H1 (cell line): ENCODE data around the gene EXD3. TPM values are rescaled to one million over a fixed set of nuclear protein-coding genes. Genes with fewer than 3 reads are reported as not detected.

Experiments used
- CTCF ChIA-PET: fragments of 300-600 bp; sonication (Branson Sonifier 250); formaldehyde crosslinking; loops from one replicate; lab custom pipeline; 2021; ENCODE audit not compliant: partially characterized antibody; lab: Charles Lee
- POLR2A ChIA-PET: fragments of 300-600 bp; sonication (Branson Sonifier 250); formaldehyde crosslinking; loops from one replicate; lab custom pipeline; 2021; ENCODE audit warnings: inconsistent platforms; ENCODE audit not compliant: partially characterized antibody; lab: Charles Lee
- DNase-seq, 2 experiments: peaks; one replicate each; pipeline versions ENCODE4 v3.0.0 to v3.0.0-alpha.2; 2010 to 2022; ENCODE audit warnings: low spot score in 2 of 2, low read depth in 1 of 2, mixed read lengths in 1 of 2
- FAIRE-seq: peaks from 2 replicates; lab custom pipeline; 2011; peaks lifted over from hg19 to GRCh38; lab: Jason Lieb, UNC
- H2AFZ ChIP-seq: 2 replicates; pipeline ENCODE4 v1.8.1; 2012; ENCODE audit warnings: low read length, inconsistent platforms
- H2AK5ac ChIP-seq: 2 replicates; pipeline ENCODE4 v1.6.1; 2013; ENCODE audit warnings: low read depth, low read length
- H2BK120ac ChIP-seq: replicated peaks from 2 replicates; pipeline ENCODE3; 2013; ENCODE audit warnings: low read depth, low read length, inconsistent platforms
- H2BK12ac ChIP-seq: 2 replicates; pipeline ENCODE4 v1.6.1; 2013; ENCODE audit warnings: low read depth, low read length
- H2BK15ac ChIP-seq: 2 replicates; pipeline ENCODE4 v1.6.1; 2013; ENCODE audit warnings: low read length
- H2BK20ac ChIP-seq: 2 replicates; pipeline ENCODE4 v1.6.1; 2013; ENCODE audit warnings: low read length
- H2BK5ac ChIP-seq: 2 replicates; pipeline ENCODE4 v1.6.1; 2013; ENCODE audit warnings: low read depth, low read length
- H3K14ac ChIP-seq: 2 replicates; pipeline ENCODE4 v1.6.1; 2013; ENCODE audit warnings: inconsistent platforms; ENCODE audit not compliant: insufficient read length
- H3K18ac ChIP-seq: 2 replicates; pipeline ENCODE4 v1.6.1; 2013; ENCODE audit warnings: low read length; ENCODE audit errors: extremely low read depth
- H3K23ac ChIP-seq: 2 replicates; pipeline ENCODE4 v1.6.1; 2013; ENCODE audit warnings: inconsistent platforms; ENCODE audit not compliant: insufficient read length
- H3K23me2 ChIP-seq: 2 replicates; pipeline ENCODE4 v1.6.1; 2013; ENCODE audit warnings: low read depth, low read length
- H3K27ac ChIP-seq: 2 replicates; pipeline ENCODE4 v1.6.1; 2011; ENCODE audit warnings: low read depth, low read length, inconsistent platforms
- H3K27me3 ChIP-seq, 4 experiments: replicated peaks in 1 of 4; 1 replicate in 1 of 4; 2 replicates in 3 of 4; pipeline versions ENCODE4 v1.6.1 to v1.8.1; 2011 to 2013; ENCODE audit warnings: low read length in 3 of 4, mild to moderate bottlenecking in 3 of 4, inconsistent platforms in 2 of 4, mixed read lengths in 2 of 4, moderate library complexity in 1 of 4; ENCODE audit not compliant: control insufficient read depth in 3 of 4, insufficient read depth in 3 of 4; ENCODE audit errors: extremely low read depth in 1 of 4
- H3K36me3 ChIP-seq, 4 experiments: 2 replicates each; pipeline versions ENCODE4 v1.6.1 to v1.8.1; 2011 to 2013; ENCODE audit warnings: mild to moderate bottlenecking in 4 of 4, low read length in 3 of 4, moderate library complexity in 2 of 4, control low read depth in 1 of 4, inconsistent platforms in 1 of 4; ENCODE audit not compliant: insufficient read depth in 4 of 4, control insufficient read depth in 2 of 4
- H3K4ac ChIP-seq: replicated peaks from 2 replicates; pipeline ENCODE3; 2013; ENCODE audit warnings: low read length, low read depth, mixed read lengths, inconsistent platforms; ENCODE audit not compliant: insufficient read length
- H3K4me1 ChIP-seq, 4 experiments: replicated peaks in 1 of 4; 1 replicate in 1 of 4; 2 replicates in 3 of 4; pipeline versions ENCODE4 v1.6.1 to v1.8.1; 2011 to 2013; ENCODE audit warnings: low read length in 3 of 4, inconsistent platforms in 2 of 4, mixed read lengths in 1 of 4; ENCODE audit not compliant: insufficient read depth in 4 of 4, control insufficient read depth in 3 of 4
- H3K4me2 ChIP-seq, 2 experiments: 2 replicates each; pipeline versions ENCODE4 v1.6.1 to v1.8.1; 2011 to 2013; ENCODE audit warnings: low read depth in 2 of 2, low read length in 2 of 2, control low read depth in 1 of 2, inconsistent platforms in 1 of 2, mild to moderate bottlenecking in 1 of 2; ENCODE audit not compliant: insufficient read depth in 1 of 2
- H3K4me3 ChIP-seq, 4 experiments: fragments of 200-600, 300-600 bp in 1 of 4; sonication (generic), shearing (Covaris generic), sonication (Bioruptor Twin) in 1 of 4; 2 replicates each; pipeline versions ENCODE4 v1.5.1 to v1.8.1; 2011 to 2016; ENCODE audit warnings: low read length in 4 of 4, low read depth in 3 of 4, control low read depth in 2 of 4, inconsistent platforms in 2 of 4, mild to moderate bottlenecking in 2 of 4, mixed read lengths in 1 of 4, moderate library complexity in 1 of 4; ENCODE audit not compliant: insufficient read depth in 2 of 4; ENCODE audit errors: extremely low read depth in 1 of 4
- H3K56ac ChIP-seq: replicated peaks from 2 replicates; pipeline ENCODE3; 2013; ENCODE audit warnings: low read depth, mild to moderate bottlenecking, mixed read lengths, low read length, inconsistent platforms; ENCODE audit not compliant: insufficient read length
- H3K79me1 ChIP-seq: 2 replicates; pipeline ENCODE4 v1.6.1; 2013; ENCODE audit warnings: low read depth, low read length, control low read depth
- H3K79me2 ChIP-seq, 2 experiments: 2 replicates each; pipeline versions ENCODE4 v1.6.1 to v1.8.1; 2012 to 2013; ENCODE audit warnings: low read length in 2 of 2, mild to moderate bottlenecking in 2 of 2, inconsistent platforms in 1 of 2; ENCODE audit not compliant: insufficient read depth in 2 of 2, control insufficient read depth in 1 of 2
- H3K9ac ChIP-seq, 4 experiments: replicated peaks in 1 of 4; 1 replicate in 1 of 4; 2 replicates in 3 of 4; pipeline versions ENCODE4 v1.6.1 to v1.8.1; 2011 to 2013; ENCODE audit warnings: low read depth in 3 of 4, low read length in 3 of 4, control low read depth in 2 of 4, mild to moderate bottlenecking in 2 of 4, moderate library complexity in 2 of 4, inconsistent platforms in 1 of 4; ENCODE audit errors: extremely low read depth in 1 of 4
- H3K9me3 ChIP-seq, 2 experiments: 2 replicates each; pipeline versions ENCODE4 v1.6.1 to v1.8.1; 2012 to 2013; ENCODE audit warnings: mild to moderate bottlenecking in 2 of 2, moderate library complexity in 2 of 2, control low read depth in 1 of 2, inconsistent platforms in 1 of 2, low read depth in 1 of 2, low read length in 1 of 2, mixed read lengths in 1 of 2; ENCODE audit not compliant: insufficient read depth in 2 of 2
- H4K20me1 ChIP-seq, 2 experiments: replicated peaks in 1 of 2; 2 replicates each; pipeline versions ENCODE3 to v1.8.1; 2011 to 2013; ENCODE audit warnings: inconsistent platforms in 2 of 2, low read length in 2 of 2, mild to moderate bottlenecking in 1 of 2; ENCODE audit not compliant: insufficient read depth in 2 of 2, control insufficient read depth in 1 of 2
- H4K5ac ChIP-seq: 2 replicates; pipeline ENCODE4 v1.6.1; 2013; ENCODE audit warnings: low read length, low read depth, mixed read lengths, inconsistent platforms; ENCODE audit not compliant: insufficient read length
- H4K8ac ChIP-seq: 2 replicates; pipeline ENCODE4 v1.8.0; 2013; ENCODE audit warnings: mild to moderate bottlenecking, moderate library complexity, low read length, inconsistent platforms; ENCODE audit not compliant: insufficient read depth; ENCODE audit errors: extremely low read depth
- H4K91ac ChIP-seq: replicated peaks from 2 replicates; pipeline ENCODE3; 2013; ENCODE audit warnings: low read length, mixed read lengths, inconsistent platforms; ENCODE audit not compliant: insufficient read length
- BACH1 ChIP-seq: IDR thresholded peaks from 2 replicates; pipeline ENCODE4 v1.6.1; 2012; ENCODE audit warnings: low read length, improper control_type of control experiment
- BRCA1 ChIP-seq: IDR thresholded peaks from 2 replicates; pipeline ENCODE4 v1.6.1; 2012; ENCODE audit warnings: low read depth, low read length, improper control_type of control experiment
- EGR1 ChIP-seq: IDR thresholded peaks from 2 replicates; pipeline ENCODE4 v1.6.1; 2011; ENCODE audit warnings: low read depth, low read length, borderline replicate concordance
- FOSL1 ChIP-seq: IDR thresholded peaks from 2 replicates; pipeline ENCODE4 v1.6.1; 2011; ENCODE audit warnings: mild to moderate bottlenecking, low read depth, low read length, moderate library complexity; ENCODE audit not compliant: insufficient read depth
- JUN ChIP-seq: IDR thresholded peaks from 2 replicates; pipeline ENCODE4 v1.6.1; 2011; ENCODE audit warnings: low read depth, mild to moderate bottlenecking, improper control_type of control experiment, low read length
- JUND ChIP-seq: IDR thresholded peaks from 2 replicates; pipeline ENCODE4 v1.6.1; 2011; ENCODE audit warnings: mild to moderate bottlenecking, improper control_type of control experiment, low read length
- KDM5A ChIP-seq: fragments of 200-600 bp; IDR thresholded peaks from 2 replicates; pipeline ENCODE4 v1.7.1; 2012; ENCODE audit warnings: mild to moderate bottlenecking, low read length, inconsistent platforms, mixed read lengths
- WGBS, 2 experiments: shearing (Covaris generic) in 1 of 2; methylation state at CpG; one replicate each; pipeline versions ENCODE4 v1.1.6 to v1.1.7; 2013 to 2015; ENCODE audit warnings: low lambda C conversion rate in 2 of 2, mixed read lengths in 2 of 2, inconsistent platforms in 1 of 2, low coverage in 1 of 2, missing lambda C conversion rate in 1 of 2; ENCODE audit not compliant: insufficient replicate concordance in 2 of 2, insufficient coverage in 1 of 2, insufficient read length in 1 of 2; ENCODE audit errors: extremely low coverage in 1 of 2, missing lambda C conversion rate in 1 of 2; 5-methylcytosine and 5-hydroxymethylcytosine counted together
- polyA plus RNA-seq, 7 experiments: library from polyadenylated mRNA; depleted of rRNA in 3 of 7; stranded (reverse) in 5 of 7; unstranded in 2 of 7; fragments of >200 nt in 5 of 7; fragments of 200-250 nt in 2 of 7; gene quantifications; 1 replicate in 5 of 7; 2 replicates in 1 of 7; 4 replicates in 1 of 7; pipeline versions ENCODE4 v1.2.1 to v1.2.3, GENCODE V29; 2011 to 2013; ENCODE audit warnings: missing spikeins in 2 of 7, mixed read lengths in 2 of 7
- total RNA-seq: library from RNA; stranded (reverse); fragmentation: NEBNext Ultra II Directional; extraction: Animal tissue kit (Norgen Biotek cat#: 25700); gene quantifications from 2 replicates; pipeline ENCODE4 v1.2.1, GENCODE V29; 2021
- TF ChIP-seq, protein P1 (sequence below): IDR thresholded peaks from 2 replicates; pipeline ENCODE4 v1.6.1; 2012; ENCODE audit warnings: inconsistent platforms

EXD3 gene
- total and polyA plus RNA-seq, 2 of the 8 experiments (the other 6 are each of a cell fraction or from before 2014, with no cell fraction given) = 7.2 to 9.4 TPM

DNA sequence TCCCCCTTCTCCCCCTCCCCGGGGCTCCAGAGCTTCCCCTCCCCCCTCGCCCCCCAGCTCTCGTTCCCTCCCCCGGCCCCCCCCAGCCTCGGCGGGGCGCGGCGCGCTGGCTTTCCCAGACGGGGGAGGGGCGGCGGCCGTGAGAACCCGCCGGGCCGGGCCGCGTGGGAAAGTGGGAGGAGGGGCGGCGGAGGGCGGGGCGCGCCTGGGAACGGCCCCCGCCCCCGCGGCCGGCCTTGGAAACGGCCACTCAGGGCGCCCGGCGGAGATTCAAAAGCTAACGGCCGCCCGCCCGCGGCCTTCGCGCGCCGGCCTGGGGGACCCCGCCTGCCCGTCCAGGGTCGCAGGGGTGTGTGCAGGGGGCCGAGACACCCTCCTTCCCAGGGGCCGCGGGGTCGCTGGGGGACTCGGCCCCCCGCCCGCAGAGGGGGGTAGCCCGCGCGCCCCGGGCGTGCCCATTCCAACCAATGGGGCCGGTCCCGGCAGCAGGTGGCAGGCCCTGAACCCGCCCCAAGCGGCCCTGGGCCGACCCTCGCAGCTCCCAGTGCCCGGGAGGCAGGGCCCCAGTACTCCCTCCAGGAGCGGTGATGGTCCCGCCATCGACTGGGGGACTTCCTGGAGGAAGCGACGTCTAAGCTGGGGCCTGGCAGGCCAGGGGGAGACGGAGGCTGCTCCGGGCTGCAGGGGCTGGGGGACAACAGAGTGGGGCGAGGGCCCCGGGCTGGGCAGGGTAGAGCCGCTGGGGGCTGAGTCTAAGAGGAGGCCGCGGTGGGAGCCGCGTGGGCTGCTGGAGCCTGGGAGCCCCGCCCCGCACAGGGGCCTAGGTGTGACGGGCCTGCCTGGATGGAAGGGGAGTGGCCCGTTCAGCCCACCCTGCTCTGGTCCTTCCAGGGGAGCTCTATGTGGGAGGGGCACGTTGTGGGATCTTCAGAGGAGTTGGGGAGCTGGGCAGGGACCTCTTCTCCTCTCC is 106.7 kb downstream of the EXD3 start:
- Histone ChIP-seq H4K20me1 (no peaks in the 10 kb centered on the region), H3K79me1 (no peaks in the 10 kb centered on the region), H3K27me3 (peaks cover 0 to 4% (median 0%) of the 10 kb centered on the region in 4 experiments; a peak in 2 of 7 replicates), H3K4me2 (peak overlapping the region; percentile 26 to 57; a peak in 3 of 4 replicates), H3K9me3 (no peaks in the 10 kb centered on the region), H2AFZ (no peak overlapping the region), H3K14ac (no peak overlapping the region), H2BK15ac (peak overlapping the region; percentile 46; the same call in 1 of the 2 replicates), H2BK20ac (no peak overlapping the region), H3K79me2 (no peaks in the 10 kb centered on the region), H3K4me1 (peaks cover 0 to 32% (median 15%) of the 10 kb centered on the region in 4 experiments; a peak in 6 of 7 replicates), H4K8ac (peak overlapping the region; percentile 81), H3K56ac (no peak overlapping the region), H3K18ac (peak overlapping the region; percentile 87), H2AK5ac (no peak overlapping the region), H4K5ac (peak overlapping the region; percentile 37), H3K4me3 (peak overlapping the region; percentile 0 to 58 (median 12); a peak in 4 of 8 replicates), H3K4ac (peak overlapping the region; percentile 69), H2BK120ac (no peak overlapping the region), H3K36me3 (no peaks in the 10 kb centered on the region), H2BK12ac (no peak overlapping the region), H3K23ac (no peak overlapping the region), H3K9ac (no peak overlapping the region), H3K27ac (no peak overlapping the region), H2BK5ac (no peak overlapping the region), H3K23me2 (no peaks in the 10 kb centered on the region; the same call in 1 of the 2 replicates), H4K91ac (peak overlapping the region; percentile 89)
- 17% methylated on average over 8 of the region's 83 CpGs; no CpG with 5 or more reads in 1 of the 2 experiments for WGBS, 2 experiments
- ChIA-PET CTCF (interaction anchor here (1.1 to 5.7 kb wide), 6 partner anchors 13 to 128 kb away, joined by 3 to 55 read pairs (median 5); partner anchors contain the start of genes EXD3, NOXA1 and NRARP), POLR2A (interaction anchor here (0.9 to 11.9 kb wide), 10 partner anchors 9 to 277 kb away, joined by 3 to 129 read pairs (median 3); partner anchors contain the start of genes NRARP and TUBB4B)
- TF ChIP-seq EGR1 = peak; percentile 82
- TF ChIP-seq JUN = no peak
- no peak for TF ChIP-seq KDM5A
- no peak for TF ChIP-seq JUND
- TF ChIP-seq FOSL1 = no peak
- no peak for TF ChIP-seq BRCA1
- no peak for TF ChIP-seq BACH1
- TF ChIP-seq, protein P1, sequence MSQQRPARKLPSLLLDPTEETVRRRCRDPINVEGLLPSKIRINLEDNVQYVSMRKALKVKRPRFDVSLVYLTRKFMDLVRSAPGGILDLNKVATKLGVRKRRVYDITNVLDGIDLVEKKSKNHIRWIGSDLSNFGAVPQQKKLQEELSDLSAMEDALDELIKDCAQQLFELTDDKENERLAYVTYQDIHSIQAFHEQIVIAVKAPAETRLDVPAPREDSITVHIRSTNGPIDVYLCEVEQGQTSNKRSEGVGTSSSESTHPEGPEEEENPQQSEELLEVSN = peak; percentile 55; the same call in 1 of the 2 replicates
- DNase-seq (peak in 1 of 2 experiments; percentile 79), FAIRE-seq (no peak)
